HepG2 (cell line): Measurements from ENCODE around the gene MARS1.

Source experiments
- ADNP ChIP-seq: sonication (generic); formaldehyde crosslinking; IDR thresholded peaks from 2 replicates; pipeline ENCODE4 v1.4.0; 2020; ENCODE audit warnings: missing genetic modification reagents
- TAF15 ChIP-seq: fragments of 200-400 bp; formaldehyde crosslinking; IDR thresholded peaks from one replicate; pipeline ENCODE4 v1.6.1; 2018; ENCODE audit warnings: mild to moderate bottlenecking, low read depth, low read length; ENCODE audit not compliant: poor library complexity, severe bottlenecking
- ZNF274 ChIP-seq: sonication (generic); formaldehyde crosslinking; IDR thresholded peaks from 2 replicates; pipeline ENCODE4 v1.5.1; 2020; ENCODE audit warnings: mild to moderate bottlenecking, missing genetic modification reagents
- TF ChIP-seq, protein P1 (sequence below): IDR thresholded peaks from 2 replicates; pipeline ENCODE4 v1.6.1; 2016; ENCODE audit warnings: low read depth, control low read depth
- TF ChIP-seq, protein P2 (sequence below): sonication (generic); formaldehyde crosslinking; IDR thresholded peaks from 2 replicates; pipeline ENCODE4 v1.4.0; 2020; ENCODE audit warnings: missing genetic modification reagents
- TF ChIP-seq, protein P3 (sequence below), 2 experiments: fragments of 450-650 bp in 1 of 2; sonication (generic) in 1 of 2; formaldehyde crosslinking; IDR thresholded peaks; 2 replicates each; pipeline versions ENCODE4 v1.5.0 to v1.8.0; 2020 to 2022; ENCODE audit warnings: mild to moderate bottlenecking in 1 of 2, missing genetic modification reagents in 1 of 2

DNA sequence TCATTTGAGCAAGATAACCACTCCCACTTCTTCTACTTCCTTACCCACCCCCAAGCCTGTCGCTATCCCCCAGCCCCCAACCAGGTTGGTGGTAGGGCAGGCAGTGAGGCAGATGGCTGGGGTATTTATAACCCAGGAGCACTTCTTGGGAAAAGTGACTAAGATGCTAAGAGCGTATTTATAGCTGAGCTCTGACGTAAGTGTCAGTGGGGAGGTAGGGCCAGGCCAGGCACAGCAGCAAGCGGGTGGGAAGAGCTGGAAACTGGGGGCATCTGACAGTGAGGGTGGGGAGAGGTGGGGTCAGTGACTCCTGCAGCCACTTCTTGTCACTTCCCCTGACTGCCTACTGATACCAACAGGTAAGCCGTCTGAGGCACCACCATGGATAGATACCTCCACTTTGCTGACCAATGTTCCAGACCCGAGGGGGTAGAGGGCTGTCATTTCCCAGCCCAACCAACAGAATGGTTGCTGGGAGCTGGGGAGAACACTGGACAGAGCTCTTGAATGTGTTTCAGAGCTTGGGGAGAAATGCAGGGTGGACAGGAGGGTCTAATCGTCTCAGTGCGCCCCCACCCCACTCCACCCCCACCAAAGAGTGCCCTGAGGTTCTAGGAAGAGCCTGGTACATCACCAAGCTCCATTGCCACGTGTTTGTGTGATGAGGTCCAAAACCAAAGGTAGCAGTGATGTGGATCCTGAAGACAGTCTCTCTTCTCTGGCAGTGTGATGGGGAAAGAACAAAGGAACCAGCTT is 35.5 kb upstream of the MARS1 start:
- TF ChIP-seq ADNP (CRISPR knock-in tag) (no peak), ZNF274 (CRISPR knock-in tag) (no peak), TAF15 (no peak)
- TF ChIP-seq, protein P1, sequence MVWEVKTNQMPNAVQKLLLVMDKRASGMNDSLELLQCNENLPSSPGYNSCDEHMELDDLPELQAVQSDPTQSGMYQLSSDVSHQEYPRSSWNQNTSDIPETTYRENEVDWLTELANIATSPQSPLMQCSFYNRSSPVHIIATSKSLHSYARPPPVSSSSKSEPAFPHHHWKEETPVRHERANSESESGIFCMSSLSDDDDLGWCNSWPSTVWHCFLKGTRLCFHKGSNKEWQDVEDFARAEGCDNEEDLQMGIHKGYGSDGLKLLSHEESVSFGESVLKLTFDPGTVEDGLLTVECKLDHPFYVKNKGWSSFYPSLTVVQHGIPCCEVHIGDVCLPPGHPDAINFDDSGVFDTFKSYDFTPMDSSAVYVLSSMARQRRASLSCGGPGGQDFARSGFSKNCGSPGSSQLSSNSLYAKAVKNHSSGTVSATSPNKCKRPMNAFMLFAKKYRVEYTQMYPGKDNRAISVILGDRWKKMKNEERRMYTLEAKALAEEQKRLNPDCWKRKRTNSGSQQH (CRISPR knock-in tag): no peak
- TF ChIP-seq, protein P2, sequence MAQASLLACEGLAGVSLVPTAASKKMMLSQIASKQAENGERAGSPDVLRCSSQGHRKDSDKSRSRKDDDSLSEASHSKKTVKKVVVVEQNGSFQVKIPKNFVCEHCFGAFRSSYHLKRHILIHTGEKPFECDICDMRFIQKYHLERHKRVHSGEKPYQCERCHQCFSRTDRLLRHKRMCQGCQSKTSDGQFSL: no peak
- TF ChIP-seq, protein P3, sequence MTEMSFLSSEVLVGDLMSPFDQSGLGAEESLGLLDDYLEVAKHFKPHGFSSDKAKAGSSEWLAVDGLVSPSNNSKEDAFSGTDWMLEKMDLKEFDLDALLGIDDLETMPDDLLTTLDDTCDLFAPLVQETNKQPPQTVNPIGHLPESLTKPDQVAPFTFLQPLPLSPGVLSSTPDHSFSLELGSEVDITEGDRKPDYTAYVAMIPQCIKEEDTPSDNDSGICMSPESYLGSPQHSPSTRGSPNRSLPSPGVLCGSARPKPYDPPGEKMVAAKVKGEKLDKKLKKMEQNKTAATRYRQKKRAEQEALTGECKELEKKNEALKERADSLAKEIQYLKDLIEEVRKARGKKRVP (CRISPR knock-in tag; IDR thresholded peaks at IDR 0.05): no peak
